SH-SY5Y (cell line): ENCODE data around the gene SLC16A5.

ENCODE experiments used
- GATA2 ChIP-seq: IDR thresholded peaks from 2 replicates; pipeline ENCODE4 v1.6.1; 2011; ENCODE audit warnings: mild to moderate bottlenecking, low read depth, low read length
- GATA3 ChIP-seq: IDR thresholded peaks from 2 replicates; pipeline ENCODE4 v1.6.1; 2011; ENCODE audit warnings: low read depth, mild to moderate bottlenecking, low read length, moderate library complexity

The SLC16A5 gene

GRCh38 chr17:75075597-75076336 is 12.0 kb upstream of the SLC16A5 start:
- TF ChIP-seq GATA2 (no peak), GATA3 (no peak)

GRCh38 chr17:75077072-75077495 is 10.7 kb upstream of the SLC16A5 start:
- TF ChIP-seq GATA2 (no peak), GATA3 (no peak)

DNA sequence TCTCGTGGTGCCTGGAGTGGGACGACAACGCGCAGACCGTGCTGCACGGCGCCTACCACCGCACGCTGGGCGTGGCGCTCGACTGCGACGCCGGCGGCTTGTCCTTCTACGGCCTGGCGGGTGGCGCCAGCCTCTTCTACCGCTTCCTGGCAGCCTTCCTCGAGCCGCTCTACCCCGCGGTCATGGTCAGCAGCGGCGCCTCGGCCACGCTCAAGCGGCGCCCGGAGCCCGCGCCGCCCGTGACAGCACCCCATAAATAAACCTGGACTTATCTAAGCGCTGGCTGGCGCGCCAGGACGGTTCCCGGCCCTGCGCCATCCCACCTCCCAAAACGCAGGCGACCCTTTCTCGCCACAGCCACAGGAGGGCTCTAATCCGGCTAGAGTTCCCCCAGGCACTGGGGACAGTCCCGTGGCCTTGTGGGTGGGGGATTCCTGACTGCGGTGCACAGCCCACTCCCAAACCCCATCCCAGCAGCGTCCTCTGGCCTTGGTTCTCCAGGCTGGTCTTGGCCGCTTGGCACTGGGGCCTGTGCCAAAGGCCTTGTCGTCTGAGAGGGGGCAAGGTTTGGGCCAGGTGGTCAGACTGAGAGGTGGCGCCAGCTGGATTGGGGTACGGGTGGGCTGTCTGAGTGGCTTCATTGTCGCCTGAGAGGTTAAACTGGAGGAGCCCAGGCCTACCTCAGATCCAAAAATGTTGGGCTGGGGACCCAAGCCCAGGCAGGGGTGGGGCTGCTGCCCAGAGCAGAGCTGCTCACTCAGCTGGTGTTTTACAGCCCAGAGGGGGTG is 10.1 kb upstream of the SLC16A5 start:
- TF ChIP-seq GATA2 = no peak
- TF ChIP-seq GATA3 = no peak

DNA sequence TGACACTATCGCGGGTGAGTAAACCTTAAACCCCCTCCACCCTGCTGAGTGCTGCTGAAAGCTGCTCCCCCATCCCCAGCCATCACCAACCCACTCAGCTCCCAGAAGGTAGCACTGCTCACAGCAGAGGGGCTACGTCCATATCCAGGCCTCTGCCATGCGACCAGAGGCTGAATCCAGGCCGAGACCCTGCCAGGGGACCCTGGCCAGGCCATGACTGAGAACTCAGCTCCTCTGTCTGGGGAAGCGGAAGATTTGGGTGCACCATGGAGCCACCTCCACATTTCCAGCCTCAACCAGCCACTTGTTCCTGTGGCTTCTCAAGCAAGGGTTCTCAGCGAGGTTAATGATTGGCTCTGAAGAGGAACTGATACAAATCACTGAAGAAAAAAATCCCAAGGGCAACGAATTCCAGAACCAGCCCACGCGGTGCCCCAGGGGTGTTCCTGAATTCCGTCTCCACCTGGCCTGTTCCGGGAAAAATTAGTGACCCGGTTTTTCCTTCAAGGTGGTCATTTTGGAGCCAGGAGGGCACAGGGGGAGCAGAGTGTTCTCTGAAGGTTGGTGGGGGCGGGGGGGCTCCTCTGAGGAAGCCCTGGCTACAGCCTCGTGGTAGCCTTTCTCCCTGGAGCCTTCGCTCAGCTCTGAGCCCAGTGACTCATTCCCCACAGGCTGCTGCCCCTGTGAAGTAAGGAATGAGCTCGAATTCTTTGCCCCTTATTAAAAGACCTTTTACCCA is 9.3 kb upstream of the SLC16A5 start:
- no peak for TF ChIP-seq GATA3
- TF ChIP-seq GATA2 = no peak

GRCh38 chr17:75079023-75079373 is 8.8 kb upstream of the SLC16A5 start:
- TF ChIP-seq GATA2 = no peak
- no peak for TF ChIP-seq GATA3

DNA sequence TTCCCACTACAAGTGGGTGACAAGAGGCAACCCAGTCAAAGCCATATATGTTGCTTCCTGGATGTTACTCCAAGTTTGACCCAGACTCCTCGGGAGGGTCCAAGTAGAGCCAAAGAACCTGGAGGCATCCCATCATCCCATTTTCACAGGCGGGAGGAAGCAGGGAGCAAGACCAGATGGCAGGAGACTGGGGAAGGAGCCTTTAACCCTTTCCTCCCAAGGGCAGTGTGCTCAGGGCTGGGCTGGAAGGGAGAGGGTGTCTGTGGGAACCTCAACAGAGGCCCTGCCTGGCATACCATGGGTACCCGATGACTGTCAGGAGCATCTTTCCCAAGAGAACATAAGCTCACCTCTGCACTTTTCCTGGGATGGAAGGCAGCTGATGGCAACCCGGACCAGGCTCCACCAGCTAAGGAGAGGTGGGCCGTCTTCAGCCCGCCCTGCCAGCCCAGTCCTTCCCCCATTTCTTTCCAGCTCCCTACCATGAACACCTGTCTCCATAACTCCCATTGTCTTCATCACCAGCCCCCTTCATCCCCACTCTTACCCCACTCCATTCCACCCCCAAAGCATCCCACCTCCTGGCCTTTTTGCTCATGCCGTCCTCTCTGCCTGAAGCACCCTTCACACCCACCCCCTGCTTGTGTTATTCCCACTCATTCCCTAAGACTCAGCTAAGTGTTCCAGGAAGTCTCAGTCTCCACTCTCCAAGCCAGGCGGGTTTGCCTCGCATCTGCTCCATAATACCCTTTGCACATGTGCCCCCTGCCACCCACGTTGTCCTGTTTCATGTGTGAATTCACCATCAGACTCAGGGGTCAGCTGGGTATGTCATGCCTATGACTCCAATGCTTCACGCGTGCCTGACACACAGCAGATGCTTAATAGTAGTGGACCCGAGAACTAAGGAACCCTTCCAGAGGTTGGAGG is 5.9 kb upstream of the SLC16A5 start:
- TF ChIP-seq GATA2 (no peak), GATA3 (no peak)

- no peak for TF ChIP-seq GATA3
Measured at GRCh38 chr17:75082683-75083082, 5.1 kb upstream of the SLC16A5 start.

- TF ChIP-seq GATA2 (no peak), GATA3 (no peak)
Measured at GRCh38 chr17:75084039-75084660, 3.6 kb upstream of the SLC16A5 start.

- no peak for TF ChIP-seq GATA2
- TF ChIP-seq GATA3 = no peak
Measured at GRCh38 chr17:75086496-75087181, 1.1 kb upstream of the SLC16A5 start.

GRCh38 chr17:75087182-75087557 is 584 bp upstream of the SLC16A5 start:
- TF ChIP-seq GATA3 (no peak), GATA2 (no peak)

- no peak for TF ChIP-seq GATA2
- TF ChIP-seq GATA3 = no peak
Measured at GRCh38 chr17:75088465-75089417, 987 bp downstream of the SLC16A5 start.
